ENCODE data around the gene FASTKD2.

Gene FASTKD2

GRCh38 chr2:206774871-206775270 lies 9.5 kb downstream of the FASTKD2 start:
- Mint-ChIP-seq H3K4me1 (peaks cover 53% of the 10 kb centered on the region), H3K4me3 (no peak overlapping the region)

GRCh38 chr2:206776432-206776831 lies 11.0 kb downstream of the FASTKD2 start:
- Mint-ChIP-seq H3K4me1 (peaks cover 52% of the 10 kb centered on the region), H3K9me3 (peaks cover 8 to 12% of the 10 kb centered on the region in 2 donors), H3K27ac (no peak overlapping the region), H3K4me3 (no peak overlapping the region), H3K27me3 (no peaks in the 10 kb centered on the region)
- no peak for DNase-seq
- ATAC-seq, result no peak

More at GRCh38 chr2:206774871-206775270, 9.5 kb downstream of the FASTKD2 start:
- ATAC-seq, result no peak
- Mint-ChIP-seq H3K9me3 (peaks cover 8 to 9% of the 10 kb centered on the region in 2 donors), H3K27me3 (no peaks in the 10 kb centered on the region), H3K27ac (peak overlapping the region in 1 of 2 donors; percentile 6)
- DNase-seq, result no peak

- Mint-ChIP-seq H3K4me3 (no peak overlapping the region), H3K27me3 (no peaks in the 10 kb centered on the region), H3K9me3 (peaks cover 8 to 23% of the 10 kb centered on the region in 2 donors), H3K27ac (no peak overlapping the region), H3K4me1 (peaks cover 49% of the 10 kb centered on the region)
- ATAC-seq (no peak), DNase-seq (no peak)
Observed at GRCh38 chr2:206780671-206781070, 15.3 kb downstream of the FASTKD2 start.

- Mint-ChIP-seq H3K27me3 (no peaks in the 10 kb centered on the region), H3K4me3 (no peak overlapping the region), H3K4me1 (peaks cover 29% of the 10 kb centered on the region), H3K9me3 (peaks cover 8 to 19% of the 10 kb centered on the region in 2 donors), H3K27ac (no peak overlapping the region)
- DNase-seq, result no peak
- no peak for ATAC-seq
Observed at GRCh38 chr2:206783718-206784117, 18.3 kb downstream of the FASTKD2 start.

- no peak overlapping the region for H3K4me3 Mint-ChIP-seq
- peaks cover 22% of the 10 kb centered on the region for H3K4me1 Mint-ChIP-seq
- no peaks in the 10 kb centered on the region for H3K27me3 Mint-ChIP-seq
- H3K27ac Mint-ChIP-seq, result peak overlapping the region; percentile 64 to 95
- DNase-seq (no peak), ATAC-seq (no peak)
- peaks cover 0 to 14% of the 10 kb centered on the region in 2 donors for H3K9me3 Mint-ChIP-seq
Observed at GRCh38 chr2:206784559-206785353, 19.4 kb downstream of the FASTKD2 start.

GRCh38 chr2:206790311-206790935 lies 25.0 kb downstream of the FASTKD2 start:
- Mint-ChIP-seq H3K27me3 (no peaks in the 10 kb centered on the region), H3K4me3 (no peak overlapping the region), H3K9me3 (no peaks in the 10 kb centered on the region), H3K27ac (no peak overlapping the region), H3K4me1 (no peaks in the 10 kb centered on the region)
- ATAC-seq, result no peak
- DNase-seq, result no peak

GRCh38 chr2:206792645-206793044 lies 27.2 kb downstream of the FASTKD2 start:
- Mint-ChIP-seq H3K27ac (peak overlapping the region; percentile 3 to 76), H3K9me3 (no peaks in the 10 kb centered on the region), H3K4me3 (no peak overlapping the region), H3K4me1 (no peaks in the 10 kb centered on the region), H3K27me3 (no peaks in the 10 kb centered on the region)
- ATAC-seq (no peak), DNase-seq (no peak)

GRCh38 chr2:206797376-206797775 lies 32.0 kb downstream of the FASTKD2 start:
- Mint-ChIP-seq H3K9me3 (no peaks in the 10 kb centered on the region), H3K4me1 (peaks cover 22% of the 10 kb centered on the region), H3K27me3 (no peaks in the 10 kb centered on the region), H3K4me3 (no peak overlapping the region), H3K27ac (no peak overlapping the region)
- ATAC-seq, result no peak
- no peak for DNase-seq

GRCh38 chr2:206798000-206798399 lies 32.6 kb downstream of the FASTKD2 start:
- Mint-ChIP-seq H3K27me3 (no peaks in the 10 kb centered on the region), H3K9me3 (no peaks in the 10 kb centered on the region), H3K4me3 (no peak overlapping the region), H3K27ac (peak overlapping the region in 1 of 2 donors; percentile 84), H3K4me1 (peaks cover 28% of the 10 kb centered on the region)
- DNase-seq (no peak), ATAC-seq (peak; percentile 57)

- H3K27ac Mint-ChIP-seq, result peak overlapping the region in 1 of 2 donors; percentile 54
- no peaks in the 10 kb centered on the region for H3K9me3 Mint-ChIP-seq
- H3K4me3 Mint-ChIP-seq, result no peak overlapping the region
- no peaks in the 10 kb centered on the region for H3K27me3 Mint-ChIP-seq
- ATAC-seq, result peak; percentile 75
- H3K4me1 Mint-ChIP-seq, result peaks cover 32% of the 10 kb centered on the region
- DNase-seq, result peak in 1 of 2 donors; percentile 21
Observed at GRCh38 chr2:206799083-206799482, 33.7 kb downstream of the FASTKD2 start.

GRCh38 chr2:206800506-206801417 lies 35.4 kb downstream of the FASTKD2 start:
- peak overlapping the region; percentile 36 to 56 for H3K4me3 Mint-ChIP-seq
- peak; percentile 61 for ATAC-seq
- H3K27me3 Mint-ChIP-seq, result no peaks in the 10 kb centered on the region
- H3K4me1 Mint-ChIP-seq, result peaks cover 32% of the 10 kb centered on the region
- H3K9me3 Mint-ChIP-seq, result no peaks in the 10 kb centered on the region
- peak; percentile 41 to 48 for DNase-seq
- H3K27ac Mint-ChIP-seq, result peak overlapping the region; percentile 22 to 72

GRCh38 chr2:206801418-206802189 lies 36.2 kb downstream of the FASTKD2 start:
- Mint-ChIP-seq H3K4me1 (peaks cover 32% of the 10 kb centered on the region), H3K4me3 (no peak overlapping the region), H3K27ac (no peak overlapping the region), H3K27me3 (no peaks in the 10 kb centered on the region), H3K9me3 (no peaks in the 10 kb centered on the region)
- ATAC-seq, result no peak
- no peak for DNase-seq

GRCh38 chr2:206802654-206803514 lies 37.5 kb downstream of the FASTKD2 start:
- H3K4me1 Mint-ChIP-seq, result peaks cover 32% of the 10 kb centered on the region
- peak overlapping the region in 1 of 2 donors; percentile 54 for H3K27ac Mint-ChIP-seq
- DNase-seq, result no peak
- H3K9me3 Mint-ChIP-seq, result no peaks in the 10 kb centered on the region
- ATAC-seq, result no peak
- H3K4me3 Mint-ChIP-seq, result no peak overlapping the region
- no peaks in the 10 kb centered on the region for H3K27me3 Mint-ChIP-seq

- H3K4me3 Mint-ChIP-seq, result no peak overlapping the region
- no peak for ATAC-seq
- H3K27me3 Mint-ChIP-seq, result no peaks in the 10 kb centered on the region
- no peaks in the 10 kb centered on the region for H3K9me3 Mint-ChIP-seq
- no peak for DNase-seq
- H3K27ac Mint-ChIP-seq, result no peak overlapping the region
- peaks cover 27% of the 10 kb centered on the region for H3K4me1 Mint-ChIP-seq
Observed at GRCh38 chr2:206804326-206804725, 38.9 kb downstream of the FASTKD2 start.
